Measurements from ENCODE around the gene ATG101.

The ATG101 gene

GRCh38 chr12:52046859-52047258 lies 22.9 kb upstream of the ATG101 start:
- TF ChIP-seq CTCF (IDR thresholded peaks at IDR 0.05; ENCODE audit: low read depth, low read length), result no peak
- no peak for DNase-seq (ENCODE audit: low read depth in 2 of 2)
- no peak overlapping the region for H3K4me3 ChIP-seq (replicated peaks in 1 of 2; ENCODE audit: low read depth in 2 of 2, low read length in 2 of 2)

- no peak overlapping the region for H3K4me3 ChIP-seq (replicated peaks in 1 of 2; ENCODE audit: low read depth in 2 of 2, low read length in 2 of 2)
- no peak for DNase-seq (ENCODE audit: low read depth in 2 of 2)
- no peak for TF ChIP-seq CTCF (IDR thresholded peaks at IDR 0.05; ENCODE audit: low read depth, low read length)
Observed at GRCh38 chr12:52049286-52049685, 20.5 kb upstream of the ATG101 start.

DNA sequence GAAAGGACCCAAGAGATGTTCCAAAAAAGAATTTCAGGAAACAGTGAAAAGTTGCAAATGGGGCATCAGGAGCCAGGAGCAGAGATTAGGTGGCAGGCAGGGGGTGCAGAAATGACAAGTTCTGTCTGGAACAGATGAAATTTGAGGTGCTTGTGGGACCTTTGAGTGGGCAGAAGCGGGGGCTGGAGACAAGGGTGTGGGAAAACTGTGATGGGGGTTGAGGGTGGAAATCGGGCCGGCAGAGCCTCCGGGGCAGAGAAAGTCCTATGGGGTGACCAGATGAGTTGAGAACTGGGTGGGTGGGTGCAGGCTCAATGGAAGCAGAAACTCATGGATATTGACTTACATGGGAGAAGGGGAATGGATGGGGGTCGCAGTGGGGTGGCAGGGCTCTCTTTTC lies 20.1 kb upstream of the ATG101 start:
- H3K4me3 ChIP-seq (replicated peaks in 1 of 2; ENCODE audit: low read depth in 2 of 2, low read length in 2 of 2), result no peak overlapping the region
- DNase-seq (ENCODE audit: low read depth in 2 of 2), result no peak
- TF ChIP-seq CTCF (IDR thresholded peaks at IDR 0.05; ENCODE audit: low read depth, low read length), result no peak

DNA sequence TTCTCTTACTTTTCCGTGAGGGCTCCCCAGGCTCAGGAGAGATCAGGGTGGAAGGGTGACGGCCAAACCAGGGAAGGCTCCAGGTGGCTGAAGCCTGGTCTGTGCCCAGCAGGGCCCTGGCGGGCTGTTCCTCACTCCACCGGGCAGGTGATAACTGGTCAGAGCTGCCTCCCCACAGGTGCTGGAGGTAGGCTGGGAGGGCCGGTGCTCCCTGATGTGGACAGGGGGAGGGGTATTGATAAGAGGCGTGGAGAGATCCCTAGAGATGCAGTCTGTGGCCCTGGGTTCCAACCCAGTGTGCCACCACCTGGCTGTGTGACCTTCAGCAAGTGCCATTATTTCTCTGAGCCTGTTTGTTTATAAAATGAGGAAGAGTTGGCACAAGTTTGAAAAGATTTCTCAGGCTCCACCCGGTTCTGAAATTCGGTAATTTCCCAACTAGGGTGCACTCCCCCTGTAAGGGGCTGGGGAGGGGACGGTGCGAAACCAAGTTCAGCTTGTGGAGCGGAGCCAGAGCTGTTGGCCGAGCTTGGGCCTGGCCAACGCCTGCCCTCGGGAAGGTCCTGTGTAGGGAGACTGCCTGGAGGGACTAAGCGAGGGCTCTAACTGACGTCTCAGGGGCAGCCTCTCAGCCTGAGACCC lies 19.5 kb upstream of the ATG101 start:
- H3K4me3 ChIP-seq (replicated peaks in 1 of 2; ENCODE audit: low read depth in 2 of 2, low read length in 2 of 2), result peak overlapping the region; percentile 56 to 58
- peak; percentile 48 to 79 for DNase-seq (ENCODE audit: low read depth in 2 of 2)
- no peak for TF ChIP-seq CTCF (IDR thresholded peaks at IDR 0.05; ENCODE audit: low read depth, low read length)

DNA sequence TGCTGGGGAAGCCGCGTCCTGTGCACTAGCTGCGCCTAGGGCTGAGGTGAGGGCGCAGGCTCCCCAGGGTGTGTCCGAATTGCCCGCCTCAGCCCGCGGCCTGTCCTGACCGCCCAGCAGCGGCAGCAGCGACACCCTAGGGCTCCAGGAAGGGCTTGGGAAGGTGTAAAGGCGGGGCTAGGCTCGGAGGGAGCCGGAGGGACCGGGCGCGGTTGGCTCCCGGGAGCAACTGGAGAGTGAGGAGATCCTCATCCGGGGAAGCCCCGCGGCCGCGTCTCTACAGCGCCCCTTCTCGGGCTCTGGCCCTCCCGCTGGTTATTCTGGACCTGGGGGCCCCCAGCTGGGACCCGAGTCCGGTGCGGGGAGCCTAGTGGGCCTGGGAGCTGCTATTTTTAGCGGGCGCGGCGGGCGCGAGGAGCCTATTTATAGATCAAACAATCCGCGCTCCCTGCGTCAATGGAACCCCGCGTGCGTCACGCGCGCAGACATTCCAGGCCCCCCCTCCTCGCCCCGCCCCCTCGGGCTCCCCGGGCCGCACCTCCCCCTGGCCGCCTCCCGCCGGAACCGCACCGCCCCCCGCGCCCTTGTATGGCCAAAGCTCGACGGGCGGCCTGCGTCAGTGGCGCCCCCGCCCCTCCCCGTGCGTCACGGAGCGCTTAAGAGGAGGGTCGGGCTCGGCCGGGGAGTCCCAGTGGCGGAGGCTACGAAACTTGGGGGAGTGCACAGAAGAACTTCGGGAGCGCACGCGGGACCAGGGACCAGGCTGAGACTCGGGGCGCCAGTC lies 18.8 kb upstream of the ATG101 start, which contains the start of gene NR4A1:
Gene NR4A1, plus strand, starts transcription at position 685 of the 784 bp plus-strand sequence. CDS start 2,887 bp downstream, outside the sequence.
- peak; percentile 95 to 99 for DNase-seq (ENCODE audit: low read depth in 2 of 2)
- H3K4me3 ChIP-seq (replicated peaks in 1 of 2; ENCODE audit: low read depth in 2 of 2, low read length in 2 of 2), result peak within 1 kb of the TSS; percentile 63
- TF ChIP-seq CTCF (IDR thresholded peaks at IDR 0.05; ENCODE audit: low read depth, low read length), result peak; percentile 5

GRCh38 chr12:52052468-52053186 lies 17.2 kb upstream of the ATG101 start:
- peak in 1 of 2 donors; percentile 74 for DNase-seq (ENCODE audit: low read depth in 2 of 2)
- no peak for TF ChIP-seq CTCF (IDR thresholded peaks at IDR 0.05; ENCODE audit: low read depth, low read length)

More at GRCh38 chr12:52052468-52053186, 17.2 kb upstream of the ATG101 start:
- peak overlapping the region; percentile 63 for H3K4me3 ChIP-seq (replicated peaks in 1 of 2; ENCODE audit: low read depth in 2 of 2, low read length in 2 of 2)

All from cardiac fibroblast (primary cell).